Psoas muscle (tissue), 8 donors: Measurements from ENCODE around the gene STAT1. TPM values are rescaled to one million over a fixed set of nuclear protein-coding genes. Genes with fewer than 3 reads are reported as not detected.
A peak's percentile ranks its signal among the peaks of the same experiment; 100 is the strongest.

Source experiments
- ATAC-seq, 4 donors: fragments of 200-7000 bp; cut with Tn5 transposase; one replicate each; pipeline ENCODE4 v1.9.1; 2020; ENCODE audit warnings: moderate library complexity in 3 of 4, mild to moderate bottlenecking in 2 of 4
- DNase-seq, 2 donors: peaks; one replicate each; pipeline ENCODE4 v3.0.0-alpha.2; 2020
- H3K27ac ChIP-seq: fragments of 200-600 bp; one replicate; pipeline ENCODE4 v1.8.0; 2022
- H3K27me3 ChIP-seq, 3 donors: fragments of 200-600 bp in 1 of 3; one replicate each; pipeline versions ENCODE4 v1.6.1 to v1.8.0; 2013 to 2022; ENCODE audit warnings: low read length in 2 of 3, mild to moderate bottlenecking in 2 of 3, moderate library complexity in 1 of 3; ENCODE audit not compliant: insufficient read depth in 3 of 3
- H3K36me3 ChIP-seq, 2 donors: fragments of 200-600 bp in 1 of 2; one replicate each; pipeline versions ENCODE4 v1.6.1 to v1.8.0; 2013 to 2022; ENCODE audit warnings: low read depth in 1 of 2, mild to moderate bottlenecking in 1 of 2, moderate library complexity in 1 of 2; ENCODE audit not compliant: insufficient read depth in 1 of 2
- H3K4me1 ChIP-seq: fragments of 200-600 bp; one replicate; pipeline ENCODE4 v1.8.0; 2022
- H3K4me3 ChIP-seq: fragments of 200-600 bp; one replicate; pipeline ENCODE4 v1.8.0; 2022; ENCODE audit warnings: mild to moderate bottlenecking
- H3K9me3 ChIP-seq: fragments of 200-600 bp; one replicate; pipeline ENCODE4 v1.8.0; 2022
- WGBS, 3 donors: extraction: QIAGEN DNeasy Blood & Tissue Kit; methylation state at CpG; one replicate each; pipeline versions ENCODE4 v1.1.6 to v1.1.7; 2013; 5-methylcytosine and 5-hydroxymethylcytosine counted together
- intact Hi-C, 2 donors: fragments of 100-400 bp; cut with DNase I; formaldehyde crosslinking; loops; one replicate each; pipeline versions ENCODE4 v1.11.0 to v1.14.2; 2022
- polyA plus RNA-seq, 3 donors: library from polyadenylated mRNA; stranded (reverse); fragments of 200-250 nt; gene quantifications; one replicate each; pipeline ENCODE4 v1.2.3, GENCODE V29; 2013
- total RNA-seq, 4 donors: library from RNA; stranded (reverse); fragmentation: NEBNext Ultra II Directional in 2 of 4; extraction: Animal tissue kit (Norgen Biotek cat#: 25700) in 2 of 4; gene quantifications; one replicate each; pipeline versions ENCODE4 v1.2.1 to v1.2.4, GENCODE V29; 2021 to 2023
- TF ChIP-seq, protein P1 (sequence below): fragments of 200-600 bp; IDR thresholded peaks from one replicate; pipeline ENCODE4 v1.8.0; 2022; ENCODE audit warnings: antibody characterized with exemption
- donor health status: healthy with polysubstance abuse.
- donor health status: DM: no; HTN: no; CAD: no; lungs with moderate emphysema.
- donor health status: Bipolar disorder and iron deficiency.
- donor health status: healthy.
- donor health status: DM: yes; HTN: yes; CAD: no.
- donor health status: DM: no; HTN: no; CAD: no.
- donor health status: DM: no; HTN: no; CAD: no.
- donor health status: DM: yes; HTN: yes; CAD: no.

Gene STAT1
- total and polyA plus RNA-seq, 7 donors = 14.2 to 49.0 (median 33.2) TPM

GRCh38 chr2:190977505-190977904 is 36.5 kb downstream of the STAT1 start:
- Histone ChIP-seq H3K27me3 (no peaks in the 10 kb centered on the region), H3K4me3 (no peak overlapping the region), H3K27ac (no peak overlapping the region), H3K4me1 (no peaks in the 10 kb centered on the region), H3K9me3 (no peaks in the 10 kb centered on the region), H3K36me3 (peaks cover 26 to 97% of the 10 kb centered on the region in 2 donors)
- ATAC-seq (peak in 1 of 4 donors; percentile 36), DNase-seq (no peak)
- TF ChIP-seq, protein P1, sequence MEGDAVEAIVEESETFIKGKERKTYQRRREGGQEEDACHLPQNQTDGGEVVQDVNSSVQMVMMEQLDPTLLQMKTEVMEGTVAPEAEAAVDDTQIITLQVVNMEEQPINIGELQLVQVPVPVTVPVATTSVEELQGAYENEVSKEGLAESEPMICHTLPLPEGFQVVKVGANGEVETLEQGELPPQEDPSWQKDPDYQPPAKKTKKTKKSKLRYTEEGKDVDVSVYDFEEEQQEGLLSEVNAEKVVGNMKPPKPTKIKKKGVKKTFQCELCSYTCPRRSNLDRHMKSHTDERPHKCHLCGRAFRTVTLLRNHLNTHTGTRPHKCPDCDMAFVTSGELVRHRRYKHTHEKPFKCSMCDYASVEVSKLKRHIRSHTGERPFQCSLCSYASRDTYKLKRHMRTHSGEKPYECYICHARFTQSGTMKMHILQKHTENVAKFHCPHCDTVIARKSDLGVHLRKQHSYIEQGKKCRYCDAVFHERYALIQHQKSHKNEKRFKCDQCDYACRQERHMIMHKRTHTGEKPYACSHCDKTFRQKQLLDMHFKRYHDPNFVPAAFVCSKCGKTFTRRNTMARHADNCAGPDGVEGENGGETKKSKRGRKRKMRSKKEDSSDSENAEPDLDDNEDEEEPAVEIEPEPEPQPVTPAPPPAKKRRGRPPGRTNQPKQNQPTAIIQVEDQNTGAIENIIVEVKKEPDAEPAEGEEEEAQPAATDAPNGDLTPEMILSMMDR = no peak
- intact Hi-C loops = loop anchor here in 1 of 2 donors (10.0 kb wide), 1 partner anchor 1513 kb away; no protein-coding TSS in a partner anchor
- WGBS, 3 donors = 50 to 74% (median 52%) methylated on average over 5 of the region's 5 CpGs

GRCh38 chr2:190976521-190976920 is 37.5 kb downstream of the STAT1 start:
- ATAC-seq = no peak
- Histone ChIP-seq H3K27me3 (no peaks in the 10 kb centered on the region), H3K4me1 (no peaks in the 10 kb centered on the region), H3K4me3 (no peak overlapping the region), H3K9me3 (no peaks in the 10 kb centered on the region), H3K27ac (no peak overlapping the region), H3K36me3 (peaks cover 27 to 97% of the 10 kb centered on the region in 2 donors)
- TF ChIP-seq, protein P1 = no peak
- intact Hi-C loops = loop anchor here in 1 of 2 donors (10.0 kb wide), 1 partner anchor 1512 kb away; no protein-coding TSS in a partner anchor
- WGBS, 3 donors = 96 to 100% (median 99%) methylated on average over 2 of the region's 2 CpGs
- no peak for DNase-seq

DNA sequence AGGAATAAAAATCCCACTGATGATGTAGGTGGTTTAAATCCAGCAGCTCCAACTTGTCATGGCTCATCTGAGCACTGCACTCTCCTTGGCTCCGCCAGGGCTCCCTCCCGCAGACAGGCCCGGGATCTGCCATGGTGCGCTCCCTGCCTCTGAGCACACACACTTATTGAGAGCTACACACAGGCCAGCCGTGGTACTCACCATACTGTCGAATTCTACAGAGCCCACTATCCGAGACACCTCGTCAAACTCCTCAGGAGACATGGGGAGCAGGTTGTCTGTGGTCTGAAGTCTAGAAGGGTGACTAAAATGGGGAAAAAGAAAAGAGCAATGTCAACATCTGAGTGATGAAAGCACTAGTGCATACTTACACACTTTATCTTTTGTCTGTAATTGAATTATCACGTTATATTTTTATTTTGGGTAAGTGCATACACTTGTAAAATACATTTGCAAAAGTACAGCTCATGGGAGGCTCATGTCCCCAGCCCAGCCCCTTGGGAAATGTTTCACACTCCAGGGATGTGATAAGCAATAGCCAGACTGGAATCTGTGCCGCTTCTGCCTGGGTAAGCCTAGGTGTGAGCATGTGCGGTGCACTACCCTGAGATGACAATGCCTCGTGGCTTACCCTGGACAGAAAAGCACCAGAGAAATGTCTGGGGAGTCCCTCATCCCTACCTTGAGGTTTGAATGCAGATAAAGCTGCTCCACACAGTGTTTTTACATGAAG is 39.2 kb downstream of the STAT1 start:
- no peaks in the 10 kb centered on the region for H3K4me1 ChIP-seq

DNA sequence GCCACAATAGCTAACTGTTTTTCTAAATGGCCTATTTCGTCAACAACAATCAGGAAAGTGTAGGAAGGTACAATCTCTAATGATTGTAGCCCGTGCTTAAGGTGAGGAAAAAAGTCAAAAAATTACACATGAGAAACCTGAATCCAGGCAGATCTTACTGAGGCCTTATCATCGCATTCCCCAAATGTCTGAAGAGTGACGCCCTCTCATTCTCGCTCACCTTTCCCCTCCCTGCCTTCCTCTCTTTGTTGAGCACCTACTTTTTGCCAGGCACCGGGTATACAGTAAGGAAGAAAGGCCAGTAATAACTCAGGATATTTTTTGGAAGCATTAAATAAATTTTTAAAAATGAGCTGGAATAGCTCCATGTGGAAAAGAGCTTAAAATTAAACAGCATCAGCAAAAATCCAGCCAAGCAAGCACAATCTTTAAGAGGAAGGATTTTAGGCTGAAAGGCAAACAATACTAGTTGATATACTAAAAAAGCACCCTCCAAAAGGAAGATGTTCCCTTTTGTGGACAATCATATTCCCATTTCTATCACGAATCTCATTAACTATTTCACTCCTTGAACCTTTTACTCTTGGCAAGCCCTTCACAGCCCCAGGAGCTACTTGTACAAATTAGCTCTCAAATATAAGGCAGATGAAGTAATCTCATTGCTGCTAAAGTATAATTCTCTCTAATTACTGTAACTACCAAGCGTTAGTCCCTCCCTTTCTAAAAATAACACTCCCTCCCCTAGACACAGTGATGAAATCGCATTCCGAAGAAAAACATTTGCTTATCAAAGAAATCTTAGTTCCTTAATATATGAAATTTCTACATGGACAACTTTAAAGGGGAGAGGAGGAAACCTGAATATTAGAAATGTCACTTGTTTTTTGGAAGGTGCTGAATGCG is 40.0 kb downstream of the STAT1 start:
- no peak for DNase-seq
- ATAC-seq = no peak
- peaks cover 41 to 97% of the 10 kb centered on the region in 2 donors for H3K36me3 ChIP-seq
- H3K27me3 ChIP-seq = no peaks in the 10 kb centered on the region
- H3K4me1 ChIP-seq = no peaks in the 10 kb centered on the region
- no peak overlapping the region for H3K27ac ChIP-seq
- no peak overlapping the region for H3K4me3 ChIP-seq
- WGBS, 3 donors = 81 to 85% (median 83%) methylated on average over 11 of the region's 11 CpGs
- TF ChIP-seq, protein P1 = no peak
- H3K9me3 ChIP-seq = no peaks in the 10 kb centered on the region
- intact Hi-C loops = loop anchor here in 1 of 2 donors (10.0 kb wide), 1 partner anchor 1509 kb away; no protein-coding TSS in a partner anchor

More for the DNA sequence above, 39.2 kb downstream of the STAT1 start:
- H3K4me3 ChIP-seq = no peak overlapping the region
- ATAC-seq (peak in 1 of 4 donors; percentile 33), DNase-seq (no peak)
- 90 to 91% (median 91%) methylated on average over 12 of the region's 12 CpGs for WGBS, 3 donors
- intact Hi-C loops = loop anchor here in 1 of 2 donors (10.0 kb wide), 1 partner anchor 1510 kb away; no protein-coding TSS in a partner anchor
- peaks cover 38 to 97% of the 10 kb centered on the region in 2 donors for H3K36me3 ChIP-seq
- TF ChIP-seq, protein P1 = no peak
- no peaks in the 10 kb centered on the region for H3K27me3 ChIP-seq
- H3K9me3 ChIP-seq = no peaks in the 10 kb centered on the region
- H3K27ac ChIP-seq = no peak overlapping the region
